NCI-H1048 (cell line): Measurements from ENCODE around the gene RBMS1.
"Not testable (repeated sequence)": the region's sequence is repeated elsewhere in the genome, so short reads cannot be mapped to it uniquely, and the experiment has no call there.

Experiments
- DNase-seq: peaks from one replicate; lab custom pipeline; 2025; lab: John Stamatoyannopoulos, UW

RBMS1 gene

DNA sequence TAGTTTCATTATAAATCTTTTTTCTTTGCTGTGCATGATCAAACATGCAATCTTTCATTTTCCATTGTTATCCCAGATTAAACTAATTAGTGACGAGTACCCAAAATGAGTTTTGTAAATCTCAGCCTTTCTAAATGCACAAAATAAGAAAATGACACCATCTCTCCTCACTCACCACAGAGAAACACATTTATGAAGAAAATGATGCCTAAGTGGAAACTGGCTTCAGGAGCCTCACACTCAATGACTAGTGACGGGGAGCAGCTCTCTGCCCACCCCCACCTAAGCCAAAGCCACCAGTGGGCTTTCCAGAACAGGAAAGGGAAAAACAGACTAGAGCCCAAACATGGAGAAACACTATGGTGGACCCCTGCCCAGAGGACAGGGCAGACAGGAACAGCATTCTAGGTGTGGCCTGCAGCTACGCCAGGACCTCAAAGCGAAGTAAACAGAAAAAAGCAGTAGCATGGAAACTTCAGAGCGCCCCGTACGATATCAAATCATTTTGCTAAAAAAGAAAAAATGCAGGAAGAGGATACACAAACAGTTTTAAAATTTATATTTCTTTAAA, 113.5 kb downstream of the RBMS1 start:
- no peak for DNase-seq

DNA sequence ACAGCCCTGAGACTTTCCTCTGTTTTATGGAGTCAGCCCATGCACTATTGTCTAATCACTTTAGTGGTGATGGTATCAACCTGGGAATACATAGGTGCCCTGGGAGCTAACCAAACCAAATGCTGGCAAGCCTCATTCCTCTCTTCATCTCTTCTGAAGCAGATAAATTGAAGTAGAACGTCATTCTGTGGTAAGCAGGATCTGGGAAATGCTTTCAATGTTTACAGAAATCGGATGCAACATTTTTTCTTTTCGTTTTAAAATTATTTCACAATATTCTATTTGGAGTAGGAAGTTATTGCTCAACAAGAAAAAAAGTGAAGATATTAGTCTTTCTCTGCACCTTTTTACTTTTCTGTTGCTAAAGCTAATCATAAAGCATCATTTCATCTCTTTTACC, 114.2 kb downstream of the RBMS1 start:
- DNase-seq, result no peak

GRCh38 chr2:160377204-160377995, 116.2 kb downstream of the RBMS1 start:
- DNase-seq, result no peak

DNA sequence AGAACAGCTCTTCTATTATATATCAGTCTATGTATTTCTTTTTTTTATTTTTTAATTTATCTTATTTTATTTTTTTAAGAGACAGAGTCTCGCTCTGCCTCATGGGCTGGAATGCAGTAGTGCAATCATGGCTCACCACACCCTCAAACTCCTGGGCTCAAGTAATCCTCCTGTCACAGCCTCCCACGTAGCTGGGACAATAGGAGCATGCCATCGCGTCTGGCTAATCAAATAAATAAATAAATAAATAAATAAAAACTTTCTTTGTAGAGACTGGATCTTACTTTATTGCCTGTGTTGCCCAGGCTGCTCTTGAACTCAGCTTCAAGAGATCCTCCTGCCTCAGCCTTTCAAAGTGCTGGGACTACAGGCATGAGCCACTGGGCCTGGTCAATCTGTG, 117.0 kb downstream of the RBMS1 start:
- no peak for DNase-seq

- no peak for DNase-seq
Observed at GRCh38 chr2:160375802-160376469, 117.7 kb downstream of the RBMS1 start.

DNA sequence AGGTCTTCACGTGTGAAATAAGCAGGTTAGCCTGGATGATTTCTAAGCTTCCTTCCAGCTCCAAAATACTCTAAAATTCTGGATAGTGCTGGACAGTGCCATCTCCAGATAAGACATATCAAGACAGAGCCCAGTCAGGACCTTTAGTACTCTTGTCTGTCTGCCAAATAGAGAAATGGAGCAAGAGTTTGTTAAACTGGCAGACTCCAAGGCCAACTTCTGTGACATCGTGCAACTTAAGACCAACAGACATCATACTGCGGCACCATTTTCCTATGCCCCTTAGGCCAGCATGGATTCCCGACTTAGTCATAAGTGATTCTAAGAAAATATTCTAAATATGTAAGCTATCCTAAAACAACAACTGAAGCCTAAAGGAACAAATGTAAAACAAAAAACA, 118.6 kb downstream of the RBMS1 start:
- DNase-seq, result no peak

- no peak for DNase-seq
Observed at GRCh38 chr2:160373666-160374065, 119.9 kb downstream of the RBMS1 start.

DNA sequence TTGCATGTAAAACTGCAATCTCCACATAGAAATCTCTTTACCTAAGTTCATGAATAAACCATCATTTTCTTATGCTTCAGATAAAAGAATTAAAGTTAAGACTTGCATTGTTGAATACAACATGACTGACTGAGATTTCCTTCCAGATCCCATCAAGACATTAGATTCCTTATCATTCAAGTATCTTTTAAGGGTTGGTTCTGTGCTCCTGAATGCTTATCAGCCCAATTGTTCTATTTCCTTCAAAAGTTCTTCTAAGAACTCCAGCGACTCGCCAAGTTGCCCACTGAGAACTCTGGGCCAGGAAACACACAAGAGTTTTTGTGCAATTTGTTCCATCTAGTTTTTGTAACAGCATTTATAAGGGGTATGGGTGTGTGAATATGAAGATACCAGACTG, 120.3 kb downstream of the RBMS1 start:
- no peak for DNase-seq

- no peak for DNase-seq
Observed at GRCh38 chr2:160372585-160372984, 121.0 kb downstream of the RBMS1 start.

DNA sequence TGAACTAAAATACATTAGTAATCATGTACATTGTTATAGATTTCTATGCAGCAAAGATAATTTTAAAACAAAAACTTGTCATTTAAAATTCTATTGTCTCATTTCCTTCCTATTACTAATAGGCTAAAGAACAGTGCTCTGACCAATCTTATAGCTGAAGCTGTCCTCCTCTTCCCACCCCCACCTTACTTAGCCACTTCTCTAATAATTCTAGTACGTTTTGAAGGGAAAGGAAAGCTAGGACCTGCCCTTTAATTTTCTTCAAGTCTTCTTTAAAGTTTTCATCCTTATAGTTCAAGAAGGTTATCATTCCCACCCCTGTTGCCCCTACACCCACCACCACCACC, 121.6 kb downstream of the RBMS1 start:
- no peak for DNase-seq

- DNase-seq, result no peak
Observed at GRCh38 chr2:160371251-160372009, 122.2 kb downstream of the RBMS1 start.

- DNase-seq, result no peak
Observed at GRCh38 chr2:160368988-160369930, 124.3 kb downstream of the RBMS1 start.

DNA sequence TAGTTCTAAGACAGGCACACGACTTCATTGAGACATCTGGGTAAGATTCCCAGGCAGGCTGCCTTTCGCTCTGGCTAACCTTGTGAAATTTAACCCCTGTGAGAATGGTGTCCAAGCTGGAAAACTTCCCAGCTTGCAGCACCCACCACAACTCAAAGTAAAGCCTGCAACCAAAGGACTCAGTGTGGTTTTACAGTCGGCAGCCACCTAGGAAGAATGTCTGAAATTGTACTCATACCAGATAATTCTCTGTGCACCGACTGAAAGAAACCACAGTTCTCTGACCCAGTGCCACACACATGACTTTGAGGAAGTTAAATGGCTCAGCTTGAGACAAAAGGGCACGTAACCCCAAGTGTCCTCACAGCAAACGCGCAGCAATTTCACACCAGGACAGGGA, 125.7 kb downstream of the RBMS1 start:
- no peak for DNase-seq

- not testable (repeated sequence) for DNase-seq
Observed at GRCh38 chr2:160367139-160367538, 126.5 kb downstream of the RBMS1 start.

- DNase-seq, result no peak
Observed at GRCh38 chr2:160366474-160366873, 127.1 kb downstream of the RBMS1 start.

DNA sequence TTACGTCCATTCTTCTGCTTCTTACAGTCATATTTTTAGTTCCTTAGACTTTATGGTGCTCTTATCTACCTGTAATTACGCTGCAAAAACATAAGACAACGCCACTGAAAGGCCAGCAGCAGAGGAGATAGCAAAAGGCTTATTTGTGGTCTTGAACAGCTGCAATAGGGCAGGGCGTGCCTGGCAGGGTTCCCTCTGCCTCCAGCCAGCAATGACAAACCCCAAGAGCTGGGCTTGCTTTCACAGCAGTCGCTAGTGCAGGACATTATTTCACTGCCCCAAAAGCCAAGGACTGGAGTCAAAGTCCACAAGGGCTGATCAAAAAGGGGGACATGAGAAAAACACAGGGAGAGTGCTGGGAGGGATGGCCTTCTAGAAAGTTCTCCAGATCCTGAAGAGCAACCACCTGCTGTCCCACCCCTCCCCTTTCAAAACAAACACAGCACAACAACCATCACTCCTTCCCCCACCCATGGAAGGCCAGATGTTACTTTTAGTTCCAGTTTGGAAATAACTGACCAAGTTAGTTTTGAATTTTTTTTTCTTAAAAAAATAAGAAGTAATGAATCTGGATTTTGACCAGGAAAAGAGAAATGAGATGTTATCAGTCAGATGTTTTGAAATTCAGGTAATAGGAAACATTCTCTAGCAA, 127.8 kb downstream of the RBMS1 start:
- no peak for DNase-seq

DNA sequence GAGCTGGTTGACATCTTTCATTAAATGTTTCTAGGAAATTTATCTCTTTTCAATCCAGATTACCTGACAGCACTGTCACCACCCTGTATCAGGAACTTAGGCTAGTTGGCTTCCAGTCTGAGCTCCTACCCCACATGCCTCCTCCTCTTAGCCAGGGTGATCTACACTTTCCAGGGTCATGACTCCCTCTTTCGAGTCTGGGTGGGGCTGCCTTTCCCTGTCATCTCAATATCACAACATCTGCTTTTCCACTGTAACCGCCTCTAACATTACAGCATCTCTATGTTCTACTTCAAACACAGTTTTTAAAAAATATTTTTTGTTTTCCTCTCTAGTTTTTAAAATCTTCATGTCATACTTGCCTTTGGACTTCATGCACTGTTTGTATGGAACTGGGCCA, 129.2 kb downstream of the RBMS1 start:
- no peak for DNase-seq

DNA sequence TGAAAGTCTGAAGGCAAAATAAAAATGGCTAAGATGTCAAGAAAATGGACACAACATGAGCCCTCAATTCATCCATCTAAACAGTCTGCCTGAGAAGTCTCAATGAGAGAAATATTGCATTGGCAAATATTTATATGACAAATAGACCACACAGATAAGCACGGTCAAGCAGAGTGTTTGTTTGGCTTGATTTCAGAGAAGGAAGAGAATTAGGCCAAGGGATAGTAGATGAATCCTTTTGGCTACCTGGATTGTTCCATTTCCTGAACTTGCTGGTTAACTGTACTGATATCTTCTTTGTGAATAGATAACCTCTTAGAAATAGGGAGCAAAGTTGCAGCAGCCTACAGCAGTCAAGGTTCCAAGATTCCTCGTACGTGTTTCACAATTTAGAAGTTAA, 129.6 kb downstream of the RBMS1 start:
- DNase-seq, result no peak

- DNase-seq, result no peak
Observed at GRCh38 chr2:160363055-160363454, 130.6 kb downstream of the RBMS1 start.

GRCh38 chr2:160362541-160362940, 131.1 kb downstream of the RBMS1 start:
- DNase-seq, result no peak

DNA sequence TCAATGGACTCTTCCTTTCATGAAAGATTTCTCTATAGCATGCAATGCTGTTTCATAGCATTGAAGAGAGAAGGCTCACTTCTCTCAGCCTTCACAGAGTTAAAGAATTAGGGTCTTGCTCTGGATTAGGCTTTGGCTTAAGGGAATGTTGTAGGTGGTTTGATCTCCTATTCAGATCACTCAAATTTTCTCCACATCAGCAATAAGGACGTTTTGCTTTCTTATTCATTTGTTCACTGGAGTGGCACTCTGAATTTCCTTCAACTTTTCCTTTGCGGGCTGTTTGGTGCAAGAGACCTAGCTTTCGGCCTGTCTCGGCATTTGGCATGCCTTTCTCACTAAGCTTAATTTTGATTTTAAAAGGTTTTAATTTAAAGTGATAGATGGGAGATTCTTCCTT, 131.6 kb downstream of the RBMS1 start:
- DNase-seq, result no peak
